EL (cell line): ENCODE data around the gene SLC10A3.
"Not testable (repeated sequence)": the region's sequence is repeated elsewhere in the genome, so short reads cannot be mapped to it uniquely, and the experiment has no call there.

Experiments used
- DNase-seq: peaks from one replicate; pipeline ENCODE4 v3.0.0-alpha.2; 2016

The SLC10A3 gene

DNA sequence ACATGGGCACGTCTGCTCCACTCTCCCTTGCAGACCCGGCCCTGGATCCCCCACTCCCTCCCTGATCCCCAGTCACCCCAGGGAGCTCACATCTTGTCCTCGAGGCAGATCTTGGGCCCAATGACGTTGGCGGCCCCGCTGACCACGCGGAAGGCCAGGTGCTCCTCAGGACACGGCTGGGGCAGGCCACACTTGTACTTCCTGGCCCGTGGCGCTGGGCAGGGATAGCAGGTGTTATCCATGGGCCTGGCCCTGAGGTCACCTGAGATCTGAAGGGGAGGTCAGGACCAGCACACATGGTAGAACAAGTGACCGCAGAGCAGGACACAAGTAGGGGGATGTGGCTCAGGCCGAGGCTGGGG is 17.9 kb upstream of the SLC10A3 start:
- no peak for DNase-seq

DNA sequence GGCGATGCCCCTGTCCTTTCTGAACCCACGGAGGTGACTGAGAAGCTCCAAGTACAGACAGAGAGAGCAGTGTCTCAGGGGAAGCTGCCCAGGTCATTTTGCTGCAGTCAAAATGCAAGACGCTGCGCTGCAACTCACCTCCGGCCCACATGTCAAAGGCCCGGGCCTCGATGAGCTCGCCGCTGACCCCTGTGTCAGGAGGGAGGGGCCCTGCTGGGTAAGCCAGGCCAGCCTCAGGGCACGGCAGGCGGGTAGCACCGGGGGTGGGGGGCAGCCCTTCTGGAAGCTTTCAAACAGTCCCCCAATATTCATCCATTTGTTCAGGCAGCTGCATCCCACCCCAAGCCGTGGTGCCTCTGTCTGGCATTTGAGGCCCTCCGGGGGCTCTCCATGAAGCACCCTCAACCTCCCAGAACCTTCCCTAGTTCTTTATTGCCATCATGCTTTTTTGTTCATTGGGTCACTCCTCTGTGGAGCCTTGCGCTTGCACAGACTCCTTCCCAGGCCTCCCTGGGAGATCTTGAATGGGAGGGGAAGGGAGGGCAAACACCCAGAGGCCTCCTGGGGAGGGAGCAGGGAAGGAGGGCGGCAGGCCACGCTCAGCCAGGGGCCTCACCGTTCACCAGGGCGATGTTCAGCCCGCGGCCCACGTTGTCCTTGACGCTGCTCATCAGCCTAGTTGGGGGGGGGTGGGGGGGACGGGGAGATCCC is 17.4 kb upstream of the SLC10A3 start:
- no peak for DNase-seq

DNA sequence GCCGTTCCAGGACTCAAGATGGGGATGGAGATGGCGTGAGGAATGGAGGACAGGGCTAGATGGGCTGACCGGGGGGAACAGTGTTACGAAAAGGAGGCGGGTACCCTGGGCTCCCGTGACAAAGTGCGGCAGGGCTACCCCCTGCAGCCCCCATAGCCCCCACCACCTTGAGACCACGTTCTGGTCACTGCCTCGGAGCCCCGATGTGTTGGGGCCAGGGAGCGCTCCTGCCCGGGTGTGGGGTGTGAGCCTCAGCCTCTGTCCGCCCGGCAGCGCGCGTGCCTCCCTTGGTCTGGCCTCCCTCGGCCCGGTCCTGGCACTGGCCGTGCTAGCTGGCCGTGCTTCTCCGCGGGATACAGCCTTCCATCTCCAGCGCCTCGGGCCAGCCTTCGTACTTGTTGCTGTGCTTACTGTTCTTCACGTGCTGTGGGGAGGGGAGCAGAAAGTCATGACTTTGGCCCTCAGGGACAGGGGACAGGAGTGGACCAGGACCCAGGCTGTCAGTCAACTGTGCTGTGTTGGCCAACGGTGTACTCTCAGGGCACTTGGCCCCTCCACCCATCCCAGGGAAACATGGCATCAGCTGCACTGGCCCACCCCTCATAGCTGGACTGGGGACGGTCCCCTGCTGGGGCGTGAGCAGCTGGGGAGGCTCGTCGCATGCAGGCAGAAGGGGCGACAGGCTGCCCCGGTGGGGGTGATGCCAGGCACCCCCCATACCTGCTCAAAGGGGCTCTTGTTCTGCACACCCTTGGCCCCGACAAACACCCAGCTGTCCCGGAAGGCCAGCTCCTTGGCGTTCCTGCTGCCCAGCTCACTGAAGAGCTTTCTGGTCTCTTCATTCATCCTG is 16.3 kb upstream of the SLC10A3 start:
- no peak for DNase-seq

DNA sequence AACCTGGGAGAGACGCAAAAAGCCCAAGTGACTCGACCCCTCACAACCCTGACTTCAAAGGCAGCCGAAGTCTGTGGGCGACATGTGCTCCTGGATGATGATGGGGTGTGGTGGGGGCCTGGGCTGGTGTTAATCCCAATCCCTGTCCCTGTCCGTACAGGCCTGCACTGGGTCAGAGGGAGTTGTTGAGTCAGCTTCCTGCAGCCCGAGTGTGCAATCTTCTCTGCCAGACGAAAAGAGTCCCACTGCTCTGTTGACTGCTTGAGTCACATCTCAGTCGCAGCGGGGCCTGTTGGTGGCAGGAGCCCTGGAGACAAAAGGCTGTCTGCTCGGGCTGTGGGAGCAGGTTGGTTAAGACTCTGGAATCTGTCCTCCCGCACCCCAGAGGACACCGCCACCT is 15.3 kb upstream of the SLC10A3 start:
- DNase-seq, result peak; percentile 56

DNA sequence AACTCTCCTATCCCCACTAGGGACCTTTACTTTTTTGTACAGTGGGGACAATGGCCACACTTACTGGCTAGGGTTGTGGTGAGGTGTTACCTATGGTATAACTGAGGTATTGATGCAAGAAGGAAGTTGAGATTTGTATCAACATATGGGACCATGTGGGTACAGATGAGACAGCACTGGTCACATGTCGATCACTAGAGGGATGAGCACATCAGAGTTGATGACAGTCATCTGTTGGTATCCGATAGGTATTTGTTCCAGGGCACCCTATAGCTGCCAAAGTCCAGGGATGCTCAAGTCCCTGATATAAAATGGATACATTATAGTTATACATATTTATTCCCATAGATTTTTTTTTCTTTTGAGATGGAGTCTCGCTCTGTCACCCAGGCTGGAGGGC is 12.6 kb upstream of the SLC10A3 start:
- DNase-seq, result no peak

DNA sequence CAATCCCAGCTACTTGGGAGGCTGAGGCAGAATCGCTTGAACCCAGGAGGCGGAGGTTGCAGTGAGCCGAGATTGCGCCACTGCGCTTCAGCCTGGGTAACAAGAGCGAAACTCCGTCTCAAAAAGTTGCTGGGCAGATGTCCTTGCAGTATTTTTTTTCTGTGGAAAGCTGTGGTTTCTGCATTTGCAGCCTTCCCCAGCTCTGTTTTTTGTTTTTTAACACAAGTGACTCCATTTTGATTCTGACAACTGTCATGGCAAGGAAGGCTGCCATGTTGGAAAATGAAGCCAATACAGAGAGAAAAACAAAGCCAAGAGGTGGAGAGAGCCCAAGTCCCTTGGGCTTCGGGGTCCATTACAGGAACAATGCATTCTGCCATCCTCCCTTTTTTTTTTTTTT is 11.7 kb upstream of the SLC10A3 start:
- DNase-seq, result no peak

DNA sequence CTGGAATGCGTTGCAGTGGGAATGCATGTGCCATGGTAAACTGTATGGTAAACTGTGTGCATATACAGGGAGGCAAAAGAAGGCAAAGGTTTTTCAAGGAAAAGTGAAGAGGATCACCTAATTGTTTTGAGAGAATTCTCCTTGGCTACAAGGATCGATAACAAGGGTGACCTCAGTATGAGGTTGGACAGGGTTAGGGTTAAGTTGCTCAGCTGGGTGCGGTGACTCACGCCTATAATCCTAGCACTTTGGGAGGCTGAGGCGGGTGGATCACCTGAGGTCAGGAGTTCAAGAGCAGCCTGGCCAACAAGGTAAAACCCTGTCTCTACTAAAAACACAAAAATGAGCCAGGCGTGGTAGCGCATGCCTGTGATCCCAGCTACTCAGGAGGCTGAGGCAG is 11.0 kb upstream of the SLC10A3 start:
- DNase-seq, result not testable (repeated sequence)

DNA sequence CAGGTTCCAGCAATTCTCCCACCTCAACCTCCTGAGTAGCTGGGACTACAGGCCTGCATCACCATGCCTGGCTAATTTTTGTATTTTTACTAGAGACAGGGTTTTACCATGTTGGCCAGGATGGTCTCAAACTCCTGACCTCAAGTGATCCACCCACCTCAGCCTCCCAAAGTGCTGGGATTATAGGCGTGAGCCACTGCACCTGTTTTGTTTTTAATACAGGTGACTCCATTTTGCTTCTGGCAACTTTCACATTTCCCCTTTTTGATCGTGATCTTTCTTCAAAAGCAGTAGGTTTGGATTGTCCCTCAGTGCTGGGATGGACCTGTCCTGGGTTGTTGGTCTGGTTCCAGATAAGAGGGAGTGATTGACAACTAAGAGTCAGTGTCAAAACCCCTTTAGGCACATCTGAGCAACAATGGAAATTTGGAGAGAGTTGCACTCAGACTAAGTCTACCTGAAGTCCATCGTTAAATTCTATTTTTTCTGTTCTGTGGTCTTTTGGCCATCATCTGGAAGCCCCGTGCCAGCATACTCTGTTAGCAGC is 6.2 kb upstream of the SLC10A3 start:
- not testable (repeated sequence) for DNase-seq

DNA sequence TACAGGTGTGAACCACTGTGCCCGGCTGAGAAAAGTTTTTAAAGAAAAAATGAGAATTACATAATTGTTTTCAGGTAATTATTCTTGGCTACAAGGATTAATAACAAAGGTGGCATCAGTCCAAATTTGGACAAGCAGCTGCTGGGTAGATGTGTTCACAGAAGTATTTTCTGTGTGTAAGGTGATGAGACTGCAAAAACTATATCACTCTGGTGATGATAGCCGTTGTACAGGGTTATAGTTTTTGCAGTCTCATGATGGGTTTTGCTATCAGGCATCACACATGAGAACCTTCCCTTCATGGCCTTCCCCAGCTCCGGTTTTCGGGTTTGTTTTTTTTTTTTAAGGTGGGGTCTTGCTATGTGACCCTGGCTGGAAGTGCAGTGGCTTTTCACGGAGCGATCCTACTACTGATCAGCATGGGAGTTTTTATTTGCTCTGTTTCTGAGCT is 5.1 kb upstream of the SLC10A3 start:
- no peak for DNase-seq

DNA sequence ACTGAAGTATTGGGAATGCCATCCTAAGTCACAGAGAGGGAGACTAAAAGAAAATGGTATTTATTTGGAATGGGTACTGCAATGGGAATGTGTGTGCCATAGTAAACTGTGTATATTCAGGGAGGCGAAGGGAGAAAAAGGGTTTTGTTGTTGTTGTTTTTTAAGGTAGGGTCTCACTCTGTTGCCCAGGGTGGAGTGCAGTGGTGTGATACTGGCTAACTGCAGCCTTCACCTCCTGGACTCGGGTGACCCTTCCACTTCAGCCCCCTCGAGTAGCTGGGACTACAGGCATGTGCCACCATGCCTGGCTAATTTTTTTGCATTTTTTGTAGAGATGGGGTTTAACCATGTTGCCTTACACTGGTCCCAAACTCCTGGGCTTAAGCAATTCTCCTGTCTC is 4.3 kb upstream of the SLC10A3 start:
- no peak for DNase-seq

DNA sequence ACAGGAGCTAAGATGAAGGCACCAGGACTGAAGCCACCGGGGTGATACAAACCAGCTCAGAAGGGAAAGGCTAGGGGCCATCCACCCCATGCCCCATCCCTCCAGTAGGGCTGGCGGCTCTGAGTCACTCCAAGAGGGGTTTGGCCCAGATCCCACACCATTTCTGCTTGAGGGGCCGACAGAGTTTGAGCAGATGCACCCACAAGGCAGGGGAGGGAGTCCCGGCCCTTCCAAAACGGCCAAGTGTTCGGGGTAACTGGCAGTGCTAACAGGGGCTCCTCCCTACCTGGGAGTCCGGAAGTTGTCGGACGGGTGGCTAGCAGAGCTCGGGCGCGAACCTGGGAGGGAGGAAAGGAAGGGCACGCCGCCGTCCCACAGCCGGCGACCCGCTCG is 412 bp downstream of the SLC10A3 start:
- peak; percentile 68 for DNase-seq

DNA sequence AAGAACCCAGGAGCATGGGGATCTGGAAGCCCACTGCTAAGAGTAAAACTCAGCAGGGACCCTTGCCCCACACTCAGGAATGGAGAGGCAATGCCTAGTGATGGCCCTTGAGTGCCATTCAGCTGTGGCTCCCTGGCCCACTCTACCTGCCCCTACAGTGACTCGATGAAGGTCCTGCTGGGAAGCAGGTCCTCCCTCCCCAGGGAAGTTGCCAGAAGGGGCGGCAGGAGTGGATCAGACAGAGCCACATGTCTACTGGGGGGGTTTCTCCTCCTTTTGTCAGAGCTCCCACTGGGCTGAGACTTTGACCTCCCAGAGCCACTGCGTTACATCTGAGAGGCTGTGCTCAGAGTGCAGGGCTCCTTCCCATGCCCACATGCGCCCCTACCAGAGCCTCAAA is 1.2 kb downstream of the SLC10A3 start:
- DNase-seq, result no peak

DNA sequence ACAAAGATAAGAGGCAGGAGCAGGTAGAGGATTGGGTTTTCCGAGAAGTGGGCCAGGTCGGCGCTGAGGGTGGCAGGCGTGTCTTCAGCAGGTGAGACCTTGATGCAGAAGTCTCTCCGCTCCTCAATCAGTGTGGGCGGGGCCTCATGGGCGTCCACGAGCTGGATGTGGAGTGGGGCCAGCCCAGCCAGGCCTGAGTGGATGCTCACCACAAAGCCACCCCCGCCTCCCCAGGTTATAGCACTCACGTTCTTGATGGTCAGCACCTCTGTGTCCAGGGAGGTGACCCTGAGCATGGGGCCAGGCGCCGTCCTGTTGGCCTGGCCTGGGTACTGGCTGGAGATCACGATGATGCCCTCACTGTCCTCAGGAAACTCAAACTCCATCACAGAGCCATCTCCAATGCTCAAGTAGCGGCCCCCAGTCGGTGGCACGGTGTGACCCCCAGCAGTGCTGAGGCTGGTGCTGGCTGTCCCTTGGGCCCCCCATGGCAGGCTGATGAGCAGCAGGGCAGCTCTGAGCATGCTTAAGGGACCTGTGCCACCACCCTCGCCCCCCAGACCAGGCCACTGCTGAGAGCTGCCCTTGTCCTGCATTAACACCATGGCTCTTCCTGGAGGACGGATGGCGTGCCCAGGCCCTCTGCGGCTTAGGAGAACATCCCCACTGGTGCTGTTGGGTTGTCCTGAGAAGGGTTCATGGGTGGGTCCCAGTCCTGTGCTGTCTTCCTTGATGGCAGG is 1.9 kb downstream of the SLC10A3 start:
- DNase-seq, result no peak

DNA sequence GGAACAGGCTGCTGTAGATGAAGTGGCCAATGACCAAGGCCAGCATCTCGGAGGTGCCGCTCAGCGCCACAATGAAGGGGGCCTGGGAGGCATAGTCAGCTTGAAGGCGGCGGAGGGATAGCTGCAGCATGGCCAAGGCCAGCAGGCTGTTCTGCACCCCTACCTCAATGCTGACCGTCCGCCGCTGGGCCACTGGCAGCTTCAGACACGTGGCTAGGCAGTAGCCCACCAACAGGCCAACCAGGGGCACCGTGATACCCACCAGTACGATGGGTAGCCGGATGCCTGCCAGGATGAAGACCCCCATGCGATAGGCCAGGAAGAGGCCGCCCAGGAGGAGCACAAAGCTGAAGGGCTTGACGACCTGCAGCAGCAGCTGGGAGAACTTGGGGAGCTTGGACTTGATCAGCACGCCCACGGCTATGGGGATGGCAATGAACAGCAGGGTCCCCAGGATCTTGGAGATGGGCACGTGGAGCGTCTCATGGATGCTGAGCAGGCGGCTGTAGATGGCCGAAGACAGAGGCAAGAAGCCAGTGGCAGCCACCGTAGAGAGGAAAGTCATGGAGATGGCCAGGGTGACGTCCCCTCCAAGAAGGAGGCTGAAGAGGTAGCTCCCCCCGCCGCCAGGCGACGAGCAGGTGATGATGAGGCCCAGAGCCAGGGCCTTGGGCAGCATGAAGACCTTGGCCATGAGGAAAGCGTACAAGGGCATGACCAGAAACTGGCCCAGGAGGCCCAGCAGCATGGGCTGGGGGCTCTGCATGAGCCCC is 2.7 kb downstream of the SLC10A3 start:
- no peak for DNase-seq

DNA sequence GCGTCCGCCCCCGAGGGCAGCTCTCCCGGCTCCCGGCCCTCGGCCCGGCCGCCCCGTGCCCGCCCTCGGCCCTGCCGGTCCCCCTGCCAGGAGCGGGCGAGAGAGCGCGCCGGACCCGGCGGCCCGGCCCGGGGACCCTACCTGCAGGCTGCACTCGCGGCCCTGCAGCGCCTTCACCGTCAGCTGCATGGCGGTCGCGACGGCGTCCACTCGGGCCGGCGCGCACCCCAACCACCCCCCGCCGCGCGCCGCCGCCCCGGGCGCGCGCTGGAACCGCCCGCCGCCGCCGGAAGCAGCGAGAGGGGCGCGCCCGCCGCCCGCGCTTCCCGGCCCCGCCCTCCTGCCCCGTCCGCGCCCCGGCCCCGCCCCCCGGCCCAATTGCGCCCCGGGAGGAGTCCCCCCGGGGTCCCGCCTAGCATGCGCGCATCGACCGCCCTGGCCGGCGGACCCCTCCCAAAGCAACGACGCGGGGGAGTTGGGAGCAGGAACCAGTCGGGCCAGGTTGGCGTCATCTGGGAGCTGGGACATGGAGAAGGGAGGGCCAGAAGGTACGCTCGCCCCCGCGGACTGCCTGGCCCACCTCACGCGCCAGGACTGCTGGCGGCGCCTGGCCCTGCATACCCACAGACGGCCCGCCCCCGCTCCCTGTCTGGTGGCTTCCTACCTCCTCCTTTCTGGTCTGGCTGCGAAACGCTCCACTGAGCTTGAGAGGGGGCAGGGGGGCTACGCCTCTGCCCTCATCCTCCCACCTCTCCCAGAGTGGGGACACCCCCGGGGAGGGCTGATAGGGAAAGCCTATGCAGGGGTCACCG is 3.8 kb downstream of the SLC10A3 start, which contains the start of gene UBL4A:
UBL4A (minus strand) TSS at position 220 of the 812 bp plus-strand sequence; CDS start at position 189, 31 bp downstream.
- DNase-seq, result peak; percentile 64

DNA sequence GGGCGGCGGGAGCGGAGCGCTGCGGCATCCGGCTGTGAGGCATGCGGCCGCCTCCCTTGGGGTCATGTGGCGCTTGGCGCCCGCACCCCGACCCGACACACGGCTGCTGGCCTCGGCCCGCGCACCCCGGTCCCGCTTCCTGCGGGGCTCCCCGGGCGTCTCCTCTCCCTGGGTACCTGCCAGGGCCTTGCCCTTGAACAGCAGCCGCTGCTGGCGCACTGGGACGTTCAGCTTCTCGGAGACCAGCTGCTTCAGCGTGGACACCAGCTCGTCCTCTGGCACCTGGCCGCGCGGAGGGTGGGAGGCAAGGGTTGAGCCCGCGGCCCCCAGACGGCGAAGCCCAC is 4.4 kb downstream of the SLC10A3 start:
- peak; percentile 22 for DNase-seq

DNA sequence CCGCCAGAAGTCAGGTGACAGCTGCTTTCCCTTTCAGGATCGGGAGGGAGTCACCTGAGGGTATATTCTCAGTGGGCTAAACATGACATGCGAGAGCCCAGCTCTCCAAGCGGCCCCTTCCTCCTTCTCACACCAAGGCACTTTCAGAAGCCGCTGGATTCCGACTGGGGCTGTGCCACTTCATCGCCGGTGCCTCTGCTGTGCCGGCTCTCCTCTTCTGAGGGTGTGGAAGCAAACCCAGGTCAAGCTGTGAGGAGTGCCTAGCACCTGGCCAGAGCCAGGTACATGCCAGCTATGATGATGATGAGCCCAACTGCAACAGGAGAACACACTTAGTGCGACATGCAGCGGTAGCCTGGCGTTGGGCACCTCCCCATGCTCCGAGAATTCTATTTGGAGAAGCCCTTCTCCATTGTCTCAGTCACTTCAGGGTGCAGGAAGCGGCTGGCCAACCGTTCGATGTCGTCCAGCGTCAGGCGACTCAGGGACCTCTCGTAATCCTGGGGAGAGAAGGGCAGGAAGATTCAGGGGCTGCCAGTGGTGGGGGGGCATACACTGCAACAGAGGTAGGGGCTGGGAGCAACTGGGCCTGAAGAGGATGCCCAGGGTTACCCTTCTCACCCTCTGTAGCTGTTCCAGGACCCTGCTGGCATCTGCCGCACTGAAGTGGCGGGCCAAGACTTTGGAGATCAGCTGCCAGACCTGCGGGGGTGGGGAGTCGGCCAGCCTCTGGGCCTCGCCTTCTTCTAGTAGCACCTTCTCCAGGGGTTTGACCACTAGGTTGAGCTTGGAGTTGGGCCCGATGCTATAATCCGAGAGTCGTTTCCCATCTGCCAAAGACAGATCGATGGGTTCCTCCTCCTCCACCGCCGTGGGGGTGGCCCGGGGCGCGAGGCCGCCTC is 5.0 kb downstream of the SLC10A3 start:
- no peak for DNase-seq

DNA sequence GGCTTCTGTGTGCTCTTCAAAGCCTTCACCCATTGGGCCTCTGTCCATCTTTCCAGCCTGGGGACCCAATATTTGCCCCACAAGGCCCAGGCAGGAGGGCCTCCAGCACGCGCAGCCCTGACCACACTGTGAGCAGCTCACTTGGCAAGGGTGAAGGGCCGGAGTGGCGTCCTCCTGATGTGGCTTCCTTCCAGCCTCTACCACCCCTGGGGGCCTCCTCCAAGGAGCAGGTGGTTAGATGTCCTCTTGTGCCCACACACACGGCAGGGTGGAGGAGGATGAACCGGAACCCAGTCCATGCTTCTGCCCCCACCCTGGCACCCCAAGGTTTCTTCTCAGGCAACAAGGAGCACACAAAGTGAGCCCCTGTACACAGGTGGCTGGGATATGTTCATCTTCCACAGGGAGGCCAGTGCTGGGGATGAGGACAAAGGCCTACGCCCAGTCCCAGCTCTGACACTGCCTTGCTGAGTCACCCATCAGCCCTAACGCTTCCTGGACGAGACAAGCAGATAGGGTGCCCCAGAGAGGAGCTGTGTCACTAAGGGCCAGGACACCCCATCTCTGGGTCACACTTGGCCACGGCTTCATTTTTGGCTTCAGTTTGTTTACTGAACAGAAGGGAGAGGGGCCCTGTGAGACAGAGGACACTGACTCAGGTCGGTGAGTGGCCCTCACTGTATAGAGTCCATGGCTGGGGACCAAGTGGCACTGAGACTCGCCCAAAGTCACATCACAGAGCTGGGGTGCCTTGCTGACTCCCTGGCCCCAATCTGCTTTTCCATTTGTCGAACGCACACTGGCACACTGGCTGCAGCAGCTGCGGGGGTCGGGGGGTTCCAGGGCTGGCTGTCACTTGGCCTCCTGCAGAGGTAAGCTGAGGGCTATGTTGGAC is 5.9 kb downstream of the SLC10A3 start:
- no peak for DNase-seq

DNA sequence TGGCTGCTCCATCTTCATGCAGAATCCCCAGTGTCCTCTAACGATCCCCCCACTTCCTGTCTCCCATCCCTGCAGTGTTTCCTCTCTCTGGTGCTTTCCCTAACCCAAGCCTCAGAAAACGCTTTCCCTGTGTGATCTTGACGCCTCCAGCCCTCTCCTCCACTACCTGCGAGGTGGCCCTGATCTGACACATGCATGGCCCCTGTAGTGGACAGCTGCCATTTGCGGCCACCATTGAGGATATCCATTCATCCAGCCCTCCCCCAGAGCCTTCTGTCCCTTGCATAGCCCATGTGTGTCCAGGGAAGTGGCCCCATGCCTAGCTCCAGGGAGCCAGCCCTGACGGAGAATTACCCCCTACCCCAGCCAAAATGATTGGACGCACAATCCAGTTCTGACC is 7.1 kb downstream of the SLC10A3 start:
- DNase-seq, result no peak

DNA sequence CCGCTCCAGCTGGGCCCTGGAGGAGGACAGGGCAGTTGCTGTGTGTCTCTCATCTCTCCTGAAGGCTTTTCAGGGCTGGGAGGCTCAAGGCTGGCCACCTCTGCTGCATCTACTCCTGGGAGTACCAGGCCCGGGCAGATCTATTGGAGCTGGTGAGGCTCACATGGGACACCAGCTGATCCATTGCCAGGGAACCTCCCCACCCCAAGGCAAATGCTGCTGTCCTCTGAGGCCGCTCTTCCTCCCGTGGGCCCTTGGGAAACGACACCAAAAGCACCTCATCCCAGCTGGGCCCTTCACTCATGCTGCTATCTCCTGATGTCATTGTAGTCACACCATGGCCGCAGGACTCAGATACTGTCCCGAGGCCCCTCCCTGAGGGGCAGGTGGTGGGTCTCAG is 7.6 kb downstream of the SLC10A3 start:
- DNase-seq, result no peak
